GM21619 (cell line): ENCODE measurements around the gene GNAI3.

Experiments used
- ATAC-seq: cut with Tn5 transposase; IDR thresholded peaks from one replicate; pipeline ENCODE4 v1.9.1; 2021; ENCODE audit not compliant: unreplicated experiment

Gene GNAI3

GRCh38 chr1:109592916-109593315, 44.5 kb downstream of the GNAI3 start:
- ATAC-seq = no peak

- no peak for ATAC-seq
Measured at GRCh38 chr1:109595531-109595930, 47.1 kb downstream of the GNAI3 start.

GRCh38 chr1:109598156-109598555, 49.7 kb downstream of the GNAI3 start:
- ATAC-seq = no peak

GRCh38 chr1:109598655-109599054, 50.2 kb downstream of the GNAI3 start:
- ATAC-seq = no peak

- no peak for ATAC-seq
Measured at GRCh38 chr1:109603229-109603628, 54.8 kb downstream of the GNAI3 start.

- no peak for ATAC-seq
Measured at GRCh38 chr1:109605381-109605780, 57.0 kb downstream of the GNAI3 start.

- no peak for ATAC-seq
Measured at GRCh38 chr1:109609881-109610280, 61.5 kb downstream of the GNAI3 start.

GRCh38 chr1:109610609-109611307, 62.3 kb downstream of the GNAI3 start:
- ATAC-seq = no peak

GRCh38 chr1:109611308-109611990, 63.0 kb downstream of the GNAI3 start:
- ATAC-seq = no peak

- ATAC-seq = no peak
Measured at GRCh38 chr1:109613361-109614147, 65.1 kb downstream of the GNAI3 start.

GRCh38 chr1:109615879-109616278, 67.5 kb downstream of the GNAI3 start:
- ATAC-seq = no peak

GRCh38 chr1:109616391-109616790, 68.0 kb downstream of the GNAI3 start:
- no peak for ATAC-seq

GRCh38 chr1:109617291-109617801, 68.9 kb downstream of the GNAI3 start:
- ATAC-seq = no peak

- no peak for ATAC-seq
Measured at GRCh38 chr1:109618661-109619575, 70.5 kb downstream of the GNAI3 start.

GRCh38 chr1:109619576-109620400, 71.4 kb downstream of the GNAI3 start, which contains the start of the genes AMPD2 and GNAT2:
Gene AMPD2 (plus strand): TSS chr1:109619837. CDS start chr1:109621176, 1,339 bp downstream.
Gene GNAT2 (minus strand): TSS chr1:109619616. CDS start chr1:109612870, 6,746 bp downstream.
- peak; percentile 48 for ATAC-seq

GRCh38 chr1:109620401-109620791, 72.0 kb downstream of the GNAI3 start:
- peak; percentile 2 for ATAC-seq

- peak; percentile 76 for ATAC-seq
Measured at GRCh38 chr1:109620841-109621286, 72.4 kb downstream of the GNAI3 start.

GRCh38 chr1:109621379-109622136, 73.1 kb downstream of the GNAI3 start:
- no peak for ATAC-seq
